Mesothelial cell of epicardium (in vitro differentiated cells): ENCODE measurements around the gene NUMB. TPM values are rescaled to one million over a fixed set of nuclear protein-coding genes. Genes with fewer than 3 reads are reported as not detected.

ENCODE experiments used
- DNase-seq, 2 experiments: peaks; one replicate each; pipeline ENCODE4 v3.0.0; 2021; ENCODE audit warnings: low spot score in 2 of 2; ENCODE audit not compliant: unreplicated experiment in 2 of 2
- H3K27ac Mint-ChIP-seq: 2 replicates; pipeline ENCODE4 v1.8.0; 2021; ENCODE audit warnings: mixed read lengths
- H3K27me3 Mint-ChIP-seq: 2 replicates; pipeline ENCODE4 v1.8.0; 2021; ENCODE audit warnings: low read depth, mixed read lengths
- H3K36me3 Mint-ChIP-seq: 2 replicates; pipeline ENCODE4 v1.8.0; 2021; ENCODE audit warnings: mixed read lengths
- H3K4me1 Mint-ChIP-seq: 2 replicates; pipeline ENCODE4 v1.8.0; 2021; ENCODE audit warnings: mixed read lengths
- H3K4me3 Mint-ChIP-seq: 2 replicates; pipeline ENCODE4 v1.8.0; 2021; ENCODE audit warnings: mild to moderate bottlenecking, moderate library complexity, mixed read lengths
- H3K9me3 Mint-ChIP-seq: 2 replicates; pipeline ENCODE4 v1.8.0; 2021; ENCODE audit warnings: mixed read lengths
- total RNA-seq: library from RNA; stranded (reverse); gene quantifications from 3 replicates; pipeline ENCODE4 v1.2.1, GENCODE V29; 2021
- TF ChIP-seq, protein P1 (sequence below): fragments of 200-600 bp; sonication (generic); IDR thresholded peaks from one replicate; pipeline ENCODE4 v1.5.0; 2021; ENCODE audit warnings: antibody characterized with exemption; ENCODE audit not compliant: unreplicated experiment

Gene NUMB
- 85.8 to 89.8 TPM (median 88.0 TPM) in 3 replicates for total RNA-seq

DNA sequence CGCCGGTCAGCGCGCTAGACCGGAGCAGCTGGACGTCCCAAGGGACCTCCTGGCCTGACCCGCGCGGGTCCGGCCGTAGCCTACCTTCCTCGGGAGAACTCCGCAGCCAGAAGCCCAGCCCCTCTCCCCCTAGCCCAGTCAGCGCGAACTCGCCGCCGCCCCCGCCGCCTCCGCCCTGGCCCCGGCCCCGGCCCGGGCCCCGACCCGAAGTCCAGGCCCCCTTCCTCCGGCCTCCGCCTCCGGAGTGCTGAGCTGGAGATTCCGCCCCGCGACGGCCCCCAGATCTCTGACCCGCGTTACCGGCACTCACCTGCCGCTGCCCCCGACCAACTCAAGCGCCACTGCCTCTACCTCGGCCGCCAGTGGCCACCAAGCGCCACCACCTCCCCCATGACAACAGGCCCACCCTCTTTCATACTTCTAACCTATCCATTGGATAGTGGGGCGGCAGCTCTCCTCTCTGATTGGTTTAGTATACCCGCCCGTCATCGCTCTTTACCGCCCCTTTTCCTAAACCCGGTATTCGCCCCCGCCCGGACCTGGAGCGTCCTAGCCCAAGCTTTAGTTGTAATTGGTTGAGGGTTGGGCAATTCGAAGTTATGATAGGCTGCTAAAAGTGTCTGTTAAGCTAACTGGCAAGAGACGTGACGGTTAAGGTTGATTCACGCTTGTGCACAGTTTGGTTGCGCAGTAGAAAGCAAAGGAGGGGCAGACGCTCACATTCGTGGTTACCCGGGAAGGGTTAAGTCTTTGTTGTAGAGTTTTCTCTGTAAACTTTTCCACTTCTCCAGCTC is at the start of gene NUMB:
Gene NUMB (minus strand): TSS at position 364 of the 794 bp plus-strand sequence. CDS start 102,795 bp downstream, outside the sequence.
- peak; percentile 93 to 95 for DNase-seq
- no peaks in the 10 kb centered on the region for H3K9me3 Mint-ChIP-seq
- H3K27ac Mint-ChIP-seq, result peak within 1 kb of the TSS; percentile 99
- TF ChIP-seq, protein P1, sequence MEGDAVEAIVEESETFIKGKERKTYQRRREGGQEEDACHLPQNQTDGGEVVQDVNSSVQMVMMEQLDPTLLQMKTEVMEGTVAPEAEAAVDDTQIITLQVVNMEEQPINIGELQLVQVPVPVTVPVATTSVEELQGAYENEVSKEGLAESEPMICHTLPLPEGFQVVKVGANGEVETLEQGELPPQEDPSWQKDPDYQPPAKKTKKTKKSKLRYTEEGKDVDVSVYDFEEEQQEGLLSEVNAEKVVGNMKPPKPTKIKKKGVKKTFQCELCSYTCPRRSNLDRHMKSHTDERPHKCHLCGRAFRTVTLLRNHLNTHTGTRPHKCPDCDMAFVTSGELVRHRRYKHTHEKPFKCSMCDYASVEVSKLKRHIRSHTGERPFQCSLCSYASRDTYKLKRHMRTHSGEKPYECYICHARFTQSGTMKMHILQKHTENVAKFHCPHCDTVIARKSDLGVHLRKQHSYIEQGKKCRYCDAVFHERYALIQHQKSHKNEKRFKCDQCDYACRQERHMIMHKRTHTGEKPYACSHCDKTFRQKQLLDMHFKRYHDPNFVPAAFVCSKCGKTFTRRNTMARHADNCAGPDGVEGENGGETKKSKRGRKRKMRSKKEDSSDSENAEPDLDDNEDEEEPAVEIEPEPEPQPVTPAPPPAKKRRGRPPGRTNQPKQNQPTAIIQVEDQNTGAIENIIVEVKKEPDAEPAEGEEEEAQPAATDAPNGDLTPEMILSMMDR, result no peak
- no peaks in the 10 kb centered on the region for H3K27me3 Mint-ChIP-seq
- H3K4me3 Mint-ChIP-seq, result peak within 1 kb of the TSS; percentile 98
- peaks cover 69% of the 10 kb centered on the region for H3K4me1 Mint-ChIP-seq
- no peaks in the 10 kb centered on the region for H3K36me3 Mint-ChIP-seq

DNA sequence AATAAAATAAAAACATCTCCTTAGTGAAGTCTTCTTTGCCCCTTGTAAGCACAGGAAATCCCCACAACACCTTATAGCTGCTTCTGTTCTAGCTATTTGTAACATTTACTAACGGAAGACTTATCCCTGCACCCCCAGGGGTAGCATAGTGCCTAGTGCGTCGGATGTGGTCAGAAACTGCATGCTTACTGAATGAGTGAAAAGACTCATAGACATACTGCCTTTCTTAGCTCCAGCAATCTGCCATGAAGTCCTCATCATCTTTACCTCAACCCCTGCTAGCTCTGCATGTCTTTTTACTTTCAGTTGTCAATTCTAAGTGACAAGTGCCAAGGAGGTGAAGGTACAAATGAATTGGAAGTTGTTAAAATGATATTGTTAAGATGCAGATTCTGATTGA is 45.3 kb upstream of the NUMB start:
- Mint-ChIP-seq H3K9me3 (no peaks in the 10 kb centered on the region), H3K27ac (no peak overlapping the region), H3K4me1 (no peaks in the 10 kb centered on the region), H3K27me3 (no peaks in the 10 kb centered on the region), H3K4me3 (no peak overlapping the region), H3K36me3 (peaks cover 8% of the 10 kb centered on the region)
- TF ChIP-seq, protein P1, result no peak
- DNase-seq, result no peak

DNA sequence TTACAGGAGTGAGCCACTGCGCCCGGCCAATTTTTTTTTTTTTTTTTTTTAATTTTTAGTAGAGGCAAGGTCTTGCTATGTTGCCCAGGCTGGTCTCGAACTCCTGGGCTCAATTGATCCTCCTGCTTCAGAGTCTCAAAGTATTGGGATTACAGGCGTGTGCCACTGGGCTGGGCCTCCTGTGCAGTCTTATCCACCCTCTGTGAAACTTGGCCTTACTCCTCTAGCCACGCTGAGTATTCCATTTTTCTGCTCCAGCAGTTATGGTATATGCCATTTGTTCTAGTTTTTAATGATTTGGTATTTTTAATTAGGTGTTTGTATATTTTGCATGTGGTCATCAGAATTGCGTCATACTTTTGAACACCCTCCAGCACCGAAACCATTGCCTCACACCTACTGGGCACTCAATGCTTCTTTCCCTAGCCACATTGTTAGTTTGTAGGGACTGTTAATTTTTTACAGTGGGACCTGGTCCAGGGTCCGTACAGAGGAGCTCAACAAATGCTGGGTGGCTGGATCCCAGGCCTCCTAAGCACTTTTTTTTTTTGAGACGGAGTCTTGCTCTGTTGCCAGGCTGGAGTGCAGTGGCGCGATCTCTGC is 43.8 kb upstream of the NUMB start:
- no peak for DNase-seq
- Mint-ChIP-seq H3K4me1 (no peaks in the 10 kb centered on the region), H3K27me3 (no peaks in the 10 kb centered on the region), H3K27ac (no peak overlapping the region), H3K4me3 (no peak overlapping the region), H3K36me3 (peaks cover 12% of the 10 kb centered on the region), H3K9me3 (no peaks in the 10 kb centered on the region)
- TF ChIP-seq, protein P1, result no peak

DNA sequence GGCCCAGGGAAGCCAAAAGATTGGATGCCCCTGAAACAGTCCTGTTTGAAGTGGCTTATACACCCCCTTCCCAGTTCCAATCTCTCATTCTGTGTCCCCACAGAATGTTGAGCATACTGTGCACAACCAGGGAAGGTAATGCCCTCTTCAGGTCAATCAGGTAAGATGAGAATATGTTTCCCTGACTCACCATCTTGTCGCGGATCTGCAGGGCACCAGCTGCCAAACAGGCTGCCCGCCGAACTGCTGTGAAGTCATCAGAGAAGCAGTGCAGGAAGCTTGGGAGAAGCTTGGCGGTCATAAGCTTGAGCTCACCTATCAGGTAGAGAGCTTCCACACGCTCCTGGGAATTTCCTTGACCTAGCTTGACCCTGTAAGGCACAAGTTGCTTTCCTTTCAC is 42.0 kb upstream of the NUMB start:
- TF ChIP-seq, protein P1, result no peak
- DNase-seq, result no peak
- no peak overlapping the region for H3K4me3 Mint-ChIP-seq
- no peaks in the 10 kb centered on the region for H3K9me3 Mint-ChIP-seq
- H3K27ac Mint-ChIP-seq, result no peak overlapping the region
- peaks cover 14% of the 10 kb centered on the region for H3K36me3 Mint-ChIP-seq
- no peaks in the 10 kb centered on the region for H3K27me3 Mint-ChIP-seq
- H3K4me1 Mint-ChIP-seq, result no peaks in the 10 kb centered on the region

DNA sequence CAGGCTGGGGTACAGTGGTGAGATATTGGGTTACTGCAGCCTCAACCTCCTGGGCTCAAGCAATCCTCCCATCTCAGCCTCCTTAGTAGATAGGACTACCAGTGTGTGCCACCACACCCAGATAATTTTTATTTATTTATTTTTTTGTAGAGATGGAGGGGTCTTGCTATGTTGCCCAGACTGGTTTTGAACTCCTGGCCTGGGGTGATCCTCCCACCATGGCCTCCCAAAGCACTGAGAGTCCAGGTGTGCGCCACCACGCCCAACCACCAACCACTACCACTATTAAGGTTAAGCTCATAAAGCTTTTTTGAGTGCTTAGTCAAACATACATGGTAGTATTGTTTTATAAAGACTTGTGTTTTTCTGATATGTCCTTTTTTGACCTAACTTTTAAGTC is 36.2 kb upstream of the NUMB start:
- Mint-ChIP-seq H3K36me3 (peaks cover 17% of the 10 kb centered on the region), H3K27ac (no peak overlapping the region), H3K4me1 (peaks cover 19% of the 10 kb centered on the region), H3K9me3 (no peaks in the 10 kb centered on the region), H3K27me3 (no peaks in the 10 kb centered on the region), H3K4me3 (no peak overlapping the region)
- TF ChIP-seq, protein P1, result no peak
- DNase-seq, result no peak
